C1 segment of cervical spinal cord (tissue), 14 donors: ENCODE data around the gene CACNA2D3.

Experiments
- DNase-seq, 14 donors: peaks; one replicate each; lab custom pipeline; 2025; lab: John Stamatoyannopoulos, UW

Gene CACNA2D3

DNA sequence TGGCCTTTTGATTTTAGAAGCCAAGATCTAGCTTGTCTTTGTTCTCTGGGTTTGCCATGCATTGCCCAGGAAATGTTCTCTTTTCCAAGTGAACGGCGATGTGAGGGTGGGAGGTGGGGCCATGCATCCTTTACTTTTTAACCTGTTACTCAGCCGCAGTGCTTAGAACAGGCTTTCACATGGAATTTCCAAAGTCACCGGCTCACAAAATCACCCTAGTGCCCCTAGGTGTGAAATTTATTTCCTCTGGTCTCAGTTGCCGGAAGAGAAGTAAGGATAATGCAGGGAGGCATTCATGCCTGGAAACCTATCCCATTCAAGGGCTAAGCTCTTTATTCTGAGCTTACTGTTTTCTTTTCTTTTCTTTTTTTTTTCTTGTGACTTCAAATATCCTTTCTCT lies 93.2 kb downstream of the CACNA2D3 start:
- DNase-seq, result no peak

GRCh38 chr3:54217828-54218227 lies 95.5 kb downstream of the CACNA2D3 start:
- DNase-seq, result no peak

GRCh38 chr3:54222316-54222715 lies 100.0 kb downstream of the CACNA2D3 start:
- DNase-seq, result no peak

GRCh38 chr3:54223063-54223462 lies 100.7 kb downstream of the CACNA2D3 start:
- no peak for DNase-seq

- DNase-seq, result no peak
These were observed 103.6 kb downstream of the CACNA2D3 start for GRCh38 chr3:54225841-54226528.

DNA sequence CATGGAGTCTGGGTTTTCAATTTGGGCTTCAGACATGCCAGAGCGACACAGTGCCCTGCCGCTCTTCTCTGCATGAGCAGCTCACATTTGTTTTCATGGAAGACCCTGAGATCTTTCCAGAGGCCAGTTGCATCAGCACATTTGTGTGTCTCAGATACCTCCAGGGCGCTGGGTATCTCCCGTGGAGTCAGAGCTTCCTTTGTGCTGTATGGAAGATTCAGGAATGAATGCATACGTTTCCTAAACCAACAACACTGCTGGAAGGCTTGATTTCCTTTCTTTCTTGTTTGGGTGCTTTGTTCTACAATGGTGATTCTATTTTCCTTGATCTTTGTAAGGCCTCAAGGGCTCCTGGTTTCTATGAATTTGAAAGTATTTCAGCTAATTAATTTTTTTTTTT lies 106.5 kb downstream of the CACNA2D3 start:
- no peak for DNase-seq

DNA sequence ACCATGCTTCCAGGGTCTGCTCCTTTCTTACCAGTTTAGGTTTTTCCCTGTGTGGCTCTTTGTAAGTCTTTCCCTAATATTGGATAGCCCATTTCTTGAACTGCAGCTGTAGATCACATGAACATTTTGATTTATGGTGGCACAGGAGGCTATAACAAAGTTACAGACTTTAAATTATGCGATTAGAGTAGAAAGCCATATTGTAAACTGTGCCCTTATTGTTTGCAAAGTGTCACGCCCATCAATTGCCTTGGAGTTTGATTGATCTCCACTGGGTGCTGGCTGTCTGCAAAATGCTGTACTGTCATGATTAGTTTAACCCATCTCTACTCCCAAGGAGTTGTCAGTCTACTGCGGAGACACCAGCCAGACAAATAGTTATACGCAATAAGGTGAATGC lies 110.3 kb downstream of the CACNA2D3 start:
- DNase-seq, result no peak

- DNase-seq, result no peak
These were observed 113.6 kb downstream of the CACNA2D3 start for GRCh38 chr3:54235998-54236397.

DNA sequence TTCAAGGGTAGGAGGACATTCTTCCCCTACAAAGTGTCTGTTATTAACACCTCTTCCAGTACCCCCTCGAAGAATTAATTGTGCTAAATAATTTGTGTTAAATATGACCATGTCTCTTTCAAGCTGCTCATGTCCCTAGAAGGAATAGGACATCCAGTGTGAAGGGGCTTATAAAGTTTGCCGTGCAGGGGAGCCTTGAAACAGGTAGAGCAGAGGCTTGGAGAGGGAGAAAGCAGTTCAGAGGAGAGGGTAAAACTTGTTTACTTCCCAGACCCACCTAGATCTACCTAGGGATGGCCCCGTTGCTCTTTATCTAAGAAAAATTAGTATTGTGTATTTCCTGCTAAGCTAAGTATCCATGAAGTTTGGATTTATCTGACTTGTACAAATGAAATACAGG lies 114.8 kb downstream of the CACNA2D3 start:
- no peak for DNase-seq

GRCh38 chr3:54237788-54238502 lies 115.6 kb downstream of the CACNA2D3 start:
- DNase-seq, result no peak

DNA sequence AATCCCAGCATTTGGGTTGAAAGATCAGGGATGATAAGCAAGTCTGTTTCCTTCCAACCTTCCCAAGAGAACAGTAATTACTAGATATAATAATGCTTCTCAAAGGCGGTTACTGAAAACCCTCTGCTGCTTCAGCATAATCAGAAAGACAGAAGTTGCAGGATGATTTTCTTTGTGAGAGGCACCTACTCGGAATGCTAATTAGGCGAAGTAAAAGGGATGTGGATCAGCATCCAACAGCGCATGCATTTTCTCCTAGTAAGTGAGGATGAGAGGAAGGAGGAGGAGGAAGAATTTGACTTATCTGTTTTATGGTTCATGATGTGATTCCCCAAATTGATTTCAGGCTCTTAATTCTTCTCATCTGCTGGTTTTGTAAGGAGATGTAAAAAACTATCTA lies 118.0 kb downstream of the CACNA2D3 start:
- no peak for DNase-seq

GRCh38 chr3:54243056-54243931 lies 120.9 kb downstream of the CACNA2D3 start:
- DNase-seq, result no peak

- DNase-seq, result no peak
These were observed 121.8 kb downstream of the CACNA2D3 start for GRCh38 chr3:54243960-54244682.

GRCh38 chr3:54251705-54252104 lies 129.4 kb downstream of the CACNA2D3 start:
- DNase-seq, result no peak

- DNase-seq, result no peak
These were observed 134.9 kb downstream of the CACNA2D3 start for GRCh38 chr3:54257125-54257720.

GRCh38 chr3:54259636-54260035 lies 137.3 kb downstream of the CACNA2D3 start:
- no peak for DNase-seq

DNA sequence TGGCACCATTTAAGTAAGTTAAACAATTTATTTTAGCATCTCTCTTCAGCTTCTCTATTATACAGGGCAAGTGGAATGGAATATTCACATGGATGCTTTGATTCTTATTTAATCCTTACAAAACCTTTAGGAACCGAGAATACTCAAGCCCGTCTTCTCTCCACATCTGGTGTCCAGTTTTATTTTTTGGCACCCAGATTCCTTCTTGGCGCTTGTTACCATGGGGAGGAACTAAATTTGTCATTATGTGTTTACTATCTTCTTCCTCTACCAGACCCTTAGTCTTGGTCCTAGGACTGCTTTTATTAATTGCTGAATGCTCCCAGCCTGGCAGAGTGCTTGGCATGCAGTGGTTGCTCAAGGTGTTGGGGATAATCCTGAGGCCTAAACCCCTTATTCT lies 138.8 kb downstream of the CACNA2D3 start:
- DNase-seq, result no peak

- DNase-seq, result no peak
These were observed 140.2 kb downstream of the CACNA2D3 start for GRCh38 chr3:54262541-54262940.

- no peak for DNase-seq
These were observed 140.6 kb downstream of the CACNA2D3 start for GRCh38 chr3:54262946-54263345.

DNA sequence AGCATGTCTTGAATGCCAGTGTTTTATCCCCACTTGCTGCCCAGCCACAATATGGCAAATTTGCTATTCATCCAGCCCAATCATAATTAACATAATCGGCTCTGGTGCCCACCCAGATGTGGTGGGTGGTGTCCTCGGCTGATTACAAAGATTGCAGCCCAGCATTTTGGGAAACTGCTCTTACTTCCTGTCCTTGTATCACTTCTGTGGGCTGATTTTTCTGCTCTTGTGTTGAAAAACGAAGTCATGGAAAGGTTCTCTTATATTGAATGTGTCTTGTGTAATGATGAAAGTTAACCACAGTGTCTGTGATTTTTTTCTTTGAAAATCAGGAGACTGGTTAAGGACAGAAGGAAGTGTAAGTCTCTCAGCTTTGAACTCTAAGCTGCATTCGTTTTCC lies 141.7 kb downstream of the CACNA2D3 start:
- DNase-seq, result no peak

- DNase-seq, result no peak
These were observed 148.6 kb downstream of the CACNA2D3 start for GRCh38 chr3:54270816-54271526.
